Kidney tubule cell (primary cell): ENCODE measurements around the gene ABCC1.

Experiments used
- DNase-seq: peaks from one replicate; pipeline ENCODE4 v3.0.0-alpha.2; 2018; ENCODE audit warnings: low spot score

Gene ABCC1

GRCh38 chr16:16048904-16049582 lies 99.6 kb downstream of the ABCC1 start:
- no peak for DNase-seq

GRCh38 chr16:16050106-16050505 lies 100.7 kb downstream of the ABCC1 start:
- DNase-seq, result no peak

DNA sequence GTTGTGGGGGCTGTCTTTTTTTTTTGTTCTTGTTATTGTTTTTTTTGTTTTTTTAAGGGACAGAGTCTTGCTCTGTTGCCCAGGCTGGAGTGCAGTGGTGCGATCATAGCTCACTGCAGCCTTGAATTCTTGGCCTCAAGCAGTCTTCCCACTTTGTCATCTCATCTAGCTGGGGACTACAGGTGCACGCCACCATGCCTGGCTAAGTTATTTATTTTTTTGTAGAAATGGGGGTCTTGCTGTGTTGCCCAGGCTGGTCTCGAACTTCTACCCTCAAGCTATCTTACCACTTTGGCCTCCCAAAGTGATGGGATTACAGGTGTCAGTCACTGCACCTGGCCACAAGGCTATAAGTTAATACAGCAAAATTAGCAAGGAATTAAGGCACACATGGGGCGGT lies 101.7 kb downstream of the ABCC1 start:
- no peak for DNase-seq

GRCh38 chr16:16052916-16053315 lies 103.5 kb downstream of the ABCC1 start:
- no peak for DNase-seq

DNA sequence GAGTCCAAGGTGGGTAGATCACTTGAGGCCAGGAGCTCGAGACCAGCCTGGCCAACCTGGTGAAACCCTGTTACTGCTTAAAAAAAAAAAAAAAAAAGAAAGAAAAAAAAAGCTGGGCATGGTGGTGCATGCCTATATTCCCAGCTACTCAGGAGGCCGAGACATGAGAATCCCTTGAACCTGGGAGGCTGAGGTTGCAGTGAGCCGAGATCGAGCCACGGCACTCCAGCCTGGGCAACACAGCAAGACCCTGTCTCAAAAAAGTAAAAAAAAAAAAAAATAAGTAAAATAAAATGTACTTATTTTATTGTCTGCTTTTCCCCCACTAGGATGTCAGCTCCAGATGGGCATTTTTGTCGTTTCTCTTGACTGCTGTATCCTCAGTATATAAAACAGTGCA lies 107.7 kb downstream of the ABCC1 start:
- no peak for DNase-seq

- DNase-seq, result no peak
Observed at GRCh38 chr16:16059160-16059559, 109.7 kb downstream of the ABCC1 start.

- DNase-seq, result no peak
Observed at GRCh38 chr16:16059895-16060590, 110.6 kb downstream of the ABCC1 start.

DNA sequence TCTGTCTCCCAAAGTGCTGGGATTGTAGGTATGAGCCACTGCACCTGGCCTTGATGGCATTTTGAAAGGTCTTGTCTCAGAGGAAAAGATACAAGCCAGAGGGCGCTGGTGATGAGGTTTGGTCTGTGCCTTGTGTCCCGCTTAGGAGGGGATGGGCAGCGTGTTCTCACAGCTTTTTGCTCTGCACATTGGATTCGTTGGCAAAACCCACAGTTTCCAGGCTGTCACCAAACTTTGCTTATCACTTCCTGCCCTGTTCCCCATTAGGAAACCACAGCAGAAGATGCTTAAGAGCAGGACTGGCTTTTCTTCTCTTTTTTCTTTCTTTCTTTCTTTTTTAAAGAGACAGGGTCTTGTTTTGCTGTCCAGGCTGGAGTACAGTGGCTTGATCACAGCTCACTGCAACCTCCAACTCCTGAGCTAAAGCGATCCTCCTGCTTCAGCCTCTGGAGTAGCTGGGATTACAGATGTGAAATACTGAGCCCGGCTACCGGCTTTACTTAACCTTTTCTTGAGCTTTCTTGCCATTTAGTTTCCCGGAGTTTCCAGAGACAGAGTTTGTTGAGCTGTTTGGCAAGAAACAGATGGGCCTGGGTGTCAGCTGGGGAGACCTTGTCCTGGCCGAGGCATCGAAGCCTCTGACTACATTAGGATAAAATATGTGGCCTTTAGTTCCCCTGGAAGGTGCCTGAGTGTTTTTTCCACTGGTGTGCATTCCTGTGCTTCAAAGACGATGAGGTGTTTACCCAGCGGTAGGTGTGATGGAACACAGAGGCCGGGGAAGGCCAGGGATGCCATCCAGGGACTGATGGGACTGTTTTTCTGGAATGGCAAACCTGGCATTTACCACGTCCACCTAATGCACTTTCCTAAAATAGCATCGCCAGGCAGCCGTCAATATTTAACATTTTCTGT lies 112.9 kb downstream of the ABCC1 start:
- no peak for DNase-seq

DNA sequence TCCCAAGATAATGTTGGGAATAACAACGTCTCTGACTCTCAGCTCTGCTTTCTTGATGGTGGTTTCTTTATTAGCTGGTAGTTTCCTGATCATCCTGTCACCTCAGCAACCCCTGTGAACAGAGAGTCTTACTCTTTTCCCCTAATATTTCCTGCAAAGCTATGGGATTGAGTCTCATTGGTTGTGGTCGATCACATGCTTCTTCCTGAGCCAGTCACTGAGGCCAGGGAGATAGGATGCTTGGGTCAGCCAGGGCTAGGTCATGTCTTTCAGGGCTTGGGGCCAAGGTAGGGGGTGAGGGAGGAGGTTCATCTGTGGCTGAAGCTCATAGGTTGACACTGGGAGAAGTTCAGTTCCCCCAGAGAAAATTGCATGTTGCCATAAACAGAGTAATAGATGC lies 114.3 kb downstream of the ABCC1 start:
- no peak for DNase-seq

GRCh38 chr16:16064874-16065384 lies 115.5 kb downstream of the ABCC1 start:
- DNase-seq, result no peak

- DNase-seq, result no peak
Observed at GRCh38 chr16:16067127-16067526, 117.7 kb downstream of the ABCC1 start.

DNA sequence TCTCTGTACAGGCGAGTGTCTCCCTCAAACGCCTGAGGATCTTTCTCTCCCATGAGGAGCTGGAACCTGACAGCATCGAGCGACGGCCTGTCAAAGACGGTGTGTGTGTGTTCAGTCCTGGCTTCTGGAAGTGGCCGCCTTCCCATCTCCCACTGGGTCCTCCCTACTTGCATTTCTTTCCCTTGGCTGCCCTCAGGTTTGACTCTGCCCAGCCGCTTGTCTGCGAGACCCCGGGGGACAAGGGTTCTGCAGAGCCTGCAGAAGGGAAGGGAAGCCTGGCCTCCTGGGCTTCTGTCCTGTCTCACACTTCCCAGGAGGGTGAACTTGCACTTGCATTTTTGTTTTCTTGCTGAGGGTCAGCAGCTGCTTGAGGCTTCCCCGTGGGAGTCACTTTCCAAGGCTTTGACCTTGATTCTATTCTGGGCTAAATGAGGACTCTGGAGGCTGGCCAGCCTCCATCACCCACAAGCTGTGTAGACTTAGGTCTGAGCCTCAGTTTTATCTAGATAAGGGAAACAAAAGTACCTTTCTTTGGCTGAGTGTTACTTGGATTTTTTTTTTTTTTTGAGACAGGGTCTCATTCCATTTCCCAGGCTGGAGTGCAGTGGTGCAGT lies 122.3 kb downstream of the ABCC1 start:
- DNase-seq, result no peak

- peak; percentile 63 for DNase-seq
Observed at GRCh38 chr16:16073001-16073545, 123.7 kb downstream of the ABCC1 start.

DNA sequence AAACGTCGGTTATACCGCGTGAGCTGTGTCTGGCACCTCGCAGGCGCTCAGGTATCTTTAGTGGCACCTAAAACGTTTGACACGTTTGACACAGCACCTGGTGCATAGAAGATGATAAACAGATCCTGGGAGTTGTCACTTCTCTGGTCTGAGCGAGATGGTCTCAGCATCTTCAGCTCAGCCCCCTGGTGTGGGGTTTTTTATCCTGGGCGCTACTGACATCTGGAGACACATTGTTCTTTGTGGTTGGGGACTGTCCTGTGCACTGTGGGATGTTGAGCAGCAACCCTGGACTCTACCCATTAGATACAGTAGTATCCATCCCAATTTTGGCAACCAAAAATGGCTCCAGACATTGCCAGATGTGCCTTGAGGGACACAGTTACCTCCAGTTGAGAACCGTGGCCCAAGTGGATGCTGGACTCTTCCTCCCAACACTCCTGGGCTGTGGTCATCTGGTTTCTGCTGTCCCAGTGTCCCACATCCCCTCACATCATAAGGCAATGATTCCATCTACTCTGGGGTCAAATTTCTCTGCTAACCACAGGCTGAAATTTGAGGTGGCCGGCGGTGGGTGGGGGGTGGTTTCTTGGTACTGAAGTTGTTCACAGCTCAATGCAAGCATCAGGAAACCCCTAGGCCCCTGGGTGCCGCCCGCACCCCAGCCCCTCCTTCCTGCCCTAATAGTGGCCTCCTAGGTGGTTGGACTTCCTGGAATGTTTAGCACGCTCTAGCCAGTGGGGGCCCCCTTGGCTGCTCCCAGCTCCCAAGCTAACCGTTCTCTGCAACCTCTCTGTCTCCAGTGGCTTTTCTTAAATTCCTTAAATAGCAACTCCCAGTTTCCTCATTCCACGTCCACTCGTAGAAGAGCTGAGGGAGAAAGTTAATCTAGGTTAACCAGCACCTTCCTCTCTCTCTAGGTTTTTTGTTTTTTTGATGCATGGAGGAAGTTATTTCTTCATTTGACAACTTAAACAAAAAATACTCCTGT lies 124.8 kb downstream of the ABCC1 start:
- DNase-seq, result peak; percentile 98

- peak; percentile 81 for DNase-seq
Observed at GRCh38 chr16:16075488-16076422, 126.3 kb downstream of the ABCC1 start.

GRCh38 chr16:16076423-16076813 lies 127.0 kb downstream of the ABCC1 start:
- DNase-seq, result no peak

GRCh38 chr16:16080465-16081065 lies 131.1 kb downstream of the ABCC1 start:
- no peak for DNase-seq

GRCh38 chr16:16081141-16081540 lies 131.7 kb downstream of the ABCC1 start:
- DNase-seq, result no peak

DNA sequence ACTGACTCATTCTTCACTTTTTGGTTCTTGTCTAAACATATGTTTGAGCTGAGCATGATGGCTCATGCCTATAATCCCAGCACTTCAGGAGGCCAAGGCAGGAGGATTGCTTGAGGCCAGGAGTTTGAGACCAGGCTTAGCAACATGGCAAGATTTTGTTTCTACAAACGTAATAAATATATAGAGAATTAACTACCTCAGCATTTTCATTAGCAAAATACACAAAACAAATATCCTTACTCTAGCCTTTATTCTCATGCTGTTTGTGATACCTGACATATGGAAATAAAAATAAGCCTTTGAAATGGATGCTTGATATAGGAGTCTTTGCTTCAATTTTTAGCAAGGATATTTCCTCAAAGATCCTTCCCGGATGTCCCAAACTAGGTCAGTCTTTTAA lies 132.8 kb downstream of the ABCC1 start:
- no peak for DNase-seq
